Measurements from ENCODE around the gene SMURF1.
"Not testable (repeated sequence)": the region's sequence is repeated elsewhere in the genome, so short reads cannot be mapped to it uniquely, and the experiment has no call there.

DNA sequence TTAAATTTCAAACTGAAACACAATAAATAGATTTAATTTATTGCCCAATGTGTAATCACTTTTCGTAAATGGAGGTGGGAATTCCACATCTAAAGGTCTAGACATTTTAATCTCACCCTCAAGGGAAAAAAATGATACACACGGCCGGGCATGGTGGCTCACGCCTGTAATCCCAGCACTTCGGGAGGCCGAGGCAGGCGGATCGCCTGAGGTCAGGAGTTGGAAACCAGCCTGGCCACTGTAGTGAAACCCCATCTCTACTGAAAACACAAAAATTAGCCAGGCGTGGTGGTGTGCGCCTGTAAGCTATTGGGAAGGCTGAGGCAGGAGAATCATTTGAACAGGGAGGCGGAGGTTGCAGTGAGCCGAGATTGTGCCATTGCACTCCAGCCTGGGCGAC is 42.4 kb downstream of the SMURF1 start:
- TF ChIP-seq, protein P1, sequence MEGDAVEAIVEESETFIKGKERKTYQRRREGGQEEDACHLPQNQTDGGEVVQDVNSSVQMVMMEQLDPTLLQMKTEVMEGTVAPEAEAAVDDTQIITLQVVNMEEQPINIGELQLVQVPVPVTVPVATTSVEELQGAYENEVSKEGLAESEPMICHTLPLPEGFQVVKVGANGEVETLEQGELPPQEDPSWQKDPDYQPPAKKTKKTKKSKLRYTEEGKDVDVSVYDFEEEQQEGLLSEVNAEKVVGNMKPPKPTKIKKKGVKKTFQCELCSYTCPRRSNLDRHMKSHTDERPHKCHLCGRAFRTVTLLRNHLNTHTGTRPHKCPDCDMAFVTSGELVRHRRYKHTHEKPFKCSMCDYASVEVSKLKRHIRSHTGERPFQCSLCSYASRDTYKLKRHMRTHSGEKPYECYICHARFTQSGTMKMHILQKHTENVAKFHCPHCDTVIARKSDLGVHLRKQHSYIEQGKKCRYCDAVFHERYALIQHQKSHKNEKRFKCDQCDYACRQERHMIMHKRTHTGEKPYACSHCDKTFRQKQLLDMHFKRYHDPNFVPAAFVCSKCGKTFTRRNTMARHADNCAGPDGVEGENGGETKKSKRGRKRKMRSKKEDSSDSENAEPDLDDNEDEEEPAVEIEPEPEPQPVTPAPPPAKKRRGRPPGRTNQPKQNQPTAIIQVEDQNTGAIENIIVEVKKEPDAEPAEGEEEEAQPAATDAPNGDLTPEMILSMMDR (IDR thresholded peaks at IDR 0.05), result not testable (repeated sequence)
- not testable (repeated sequence) for TF ChIP-seq POLR2A, EP300, POLR2AphosphoS5 (IDR thresholded peaks at IDR 0.05)
